Measurements from ENCODE around the gene SLC35F4. TPM values are rescaled to one million over a fixed set of nuclear protein-coding genes. Genes with fewer than 3 reads are reported as not detected.

The SLC35F4 gene
- total RNA-seq, 1 experiment from 2014 or later = not detected

GRCh38 chr14:57652769-57653168 is 213.1 kb downstream of the SLC35F4 start:
- no peaks in the 10 kb centered on the region for H3K9me3 ChIP-seq (ENCODE audit: control insufficient read depth, low read depth, low read length)
- 0 out of 2 replicates have a peak, but pooled peaks cover 2% of the 10 kb centered on the region for H3K4me1 ChIP-seq (ENCODE audit: insufficient read depth, low read length)
- no peaks in the 10 kb centered on the region for H4K20me1 ChIP-seq (ENCODE audit: control insufficient read depth, insufficient read depth, insufficient read length)
- no peak overlapping the region for H3K27ac ChIP-seq (ENCODE audit: insufficient read length, low read depth, low read length)
- no peak overlapping the region for H2BK15ac ChIP-seq (ENCODE audit: low read depth, low read length)
- no peaks in the 10 kb centered on the region for H3K79me1 ChIP-seq (ENCODE audit: insufficient read depth, low read depth, low read length, poor library complexity, severe bottlenecking)
- H3K4me3 Mint-ChIP-seq = no peak overlapping the region
- H3K27ac Mint-ChIP-seq = no peak overlapping the region
- H3K9me3 Mint-ChIP-seq = no peaks in the 10 kb centered on the region
- H3T11ph ChIP-seq (ENCODE audit: low read length) = no peak overlapping the region
- DNase-seq = no peak
- H2AFZ ChIP-seq (ENCODE audit: low read length) = no peak overlapping the region
- H3K36me3 Mint-ChIP-seq (ENCODE audit: insufficient read depth in 1 of 3, low read depth in 3 of 3) = no peaks in the 10 kb centered on the region
- H3K18ac ChIP-seq (ENCODE audit: insufficient read length, low read depth, low read length) = no peak overlapping the region
- no peak overlapping the region for H3K4me2 ChIP-seq (ENCODE audit: insufficient read depth, insufficient read length, low read length)
- no peaks in the 10 kb centered on the region for H3K27me3 Mint-ChIP-seq (ENCODE audit: low read depth)
- no peaks in the 10 kb centered on the region for H3K4me1 Mint-ChIP-seq
- no peak overlapping the region for H2AK5ac ChIP-seq (ENCODE audit: insufficient read length, low read length)
- H3K79me2 ChIP-seq (ENCODE audit: insufficient read depth, low read length) = no peaks in the 10 kb centered on the region
- no peak overlapping the region for H2BK120ac ChIP-seq (ENCODE audit: low read depth, low read length, poor library complexity, severe bottlenecking)
- no peak overlapping the region for H4K8ac ChIP-seq (replicated peaks; ENCODE audit: insufficient read length, low read depth, low read length)
- no peak overlapping the region for H4K5ac ChIP-seq (ENCODE audit: insufficient read length, low read depth, low read length)
- no peak overlapping the region for H3K56ac ChIP-seq (ENCODE audit: insufficient read length, low read depth, low read length)
- no peak for TF ChIP-seq CTCF (conservative IDR thresholded peaks at IDR 0.05)
- H2BK20ac ChIP-seq (ENCODE audit: low read depth, low read length, poor library complexity, severe bottlenecking) = no peak overlapping the region
- H3K4ac ChIP-seq (ENCODE audit: low read depth, low read length) = no peak overlapping the region
- no peaks in the 10 kb centered on the region for H3K23me2 ChIP-seq (ENCODE audit: insufficient read length, low read depth, low read length, poor library complexity, severe bottlenecking)
- no peak overlapping the region for H4K91ac ChIP-seq (ENCODE audit: insufficient read length, low read depth, low read length)
- no peaks in the 10 kb centered on the region for H3K27me3 ChIP-seq (ENCODE audit: insufficient read depth, low read length)
- H2BK5ac ChIP-seq (ENCODE audit: insufficient read length, low read length) = no peak overlapping the region
- H3K14ac ChIP-seq (ENCODE audit: insufficient read depth, low read length) = no peak overlapping the region
- H3K9ac ChIP-seq (ENCODE audit: extremely low read depth, insufficient read length, low read length) = no peak overlapping the region
- H2BK12ac ChIP-seq (ENCODE audit: insufficient read length, low read depth, low read length) = no peak overlapping the region
- H3K23ac ChIP-seq (ENCODE audit: insufficient read length, low read depth, low read length) = no peak overlapping the region
